NT2/D1 (cell line): ENCODE measurements around the gene CD93.

Source experiments
- DNase-seq: peaks from one replicate; pipeline ENCODE4 v3.0.0-alpha.2; 2011; ENCODE audit warnings: low read depth, low spot score
- H3K27me3 ChIP-seq: 2 replicates; pipeline ENCODE4 v1.6.0; 2011; ENCODE audit warnings: mild to moderate bottlenecking; ENCODE audit not compliant: insufficient read length, insufficient read depth
- H3K36me3 ChIP-seq: 2 replicates; pipeline ENCODE4 v1.6.1; 2011; ENCODE audit warnings: mild to moderate bottlenecking, low read length, mixed read lengths; ENCODE audit not compliant: insufficient read depth, insufficient read length
- H3K4me1 ChIP-seq: 2 replicates; pipeline ENCODE4 v1.5.1; 2011; ENCODE audit not compliant: insufficient read depth, insufficient read length
- H3K4me3 ChIP-seq: 2 replicates; pipeline ENCODE4 v1.5.1; 2011; ENCODE audit warnings: low read depth; ENCODE audit not compliant: insufficient read length
- H3K9ac ChIP-seq: 2 replicates; pipeline ENCODE4 v1.6.0; 2011; ENCODE audit warnings: low read depth; ENCODE audit not compliant: insufficient read length
- H3K9me3 ChIP-seq: 2 replicates; pipeline ENCODE4 v1.5.1; 2011; ENCODE audit warnings: mild to moderate bottlenecking, low read length; ENCODE audit not compliant: insufficient read depth
- SUZ12 ChIP-seq: IDR thresholded peaks from 2 replicates; pipeline ENCODE4 v1.6.1; 2011; ENCODE audit not compliant: insufficient read length, insufficient read depth; ENCODE audit errors: extremely low read depth
- YY1 ChIP-seq: IDR thresholded peaks from 2 replicates; pipeline ENCODE4 v1.6.1; 2011; ENCODE audit not compliant: insufficient read length, insufficient read depth
- ZNF274 ChIP-seq: IDR thresholded peaks from 2 replicates; pipeline ENCODE4 v1.6.1; 2011; ENCODE audit warnings: mild to moderate bottlenecking, low read depth, low read length

Gene CD93

GRCh38 chr20:23033918-23034317, 52.2 kb downstream of the CD93 start:
- H3K36me3 ChIP-seq: no peaks in the 10 kb centered on the region
- DNase-seq: no peak
- no peak for TF ChIP-seq SUZ12
- no peak for TF ChIP-seq ZNF274
- TF ChIP-seq YY1: no peak
- no peaks in the 10 kb centered on the region for H3K9me3 ChIP-seq
- no peak overlapping the region for H3K4me3 ChIP-seq
- H3K4me1 ChIP-seq: no peaks in the 10 kb centered on the region
- H3K27me3 ChIP-seq: peaks cover 64% of the 10 kb centered on the region
- no peak overlapping the region for H3K9ac ChIP-seq

GRCh38 chr20:23032750-23033078, 53.4 kb downstream of the CD93 start:
- no peak overlapping the region for H3K4me3 ChIP-seq
- H3K36me3 ChIP-seq: no peaks in the 10 kb centered on the region
- TF ChIP-seq ZNF274 (no peak), SUZ12 (no peak), YY1 (no peak)
- no peaks in the 10 kb centered on the region for H3K9me3 ChIP-seq
- peaks cover 54% of the 10 kb centered on the region for H3K27me3 ChIP-seq
- H3K4me1 ChIP-seq: no peaks in the 10 kb centered on the region
- no peak overlapping the region for H3K9ac ChIP-seq
- no peak for DNase-seq

- no peak overlapping the region for H3K4me3 ChIP-seq
- no peak for DNase-seq
- H3K4me1 ChIP-seq: no peaks in the 10 kb centered on the region
- peaks cover 49% of the 10 kb centered on the region for H3K27me3 ChIP-seq
- H3K9ac ChIP-seq: no peak overlapping the region
- H3K9me3 ChIP-seq: no peaks in the 10 kb centered on the region
- TF ChIP-seq YY1: no peak
- no peak for TF ChIP-seq ZNF274
- no peaks in the 10 kb centered on the region for H3K36me3 ChIP-seq
Observed at GRCh38 chr20:23032056-23032749, 53.9 kb downstream of the CD93 start.

GRCh38 chr20:23031346-23031745, 54.8 kb downstream of the CD93 start:
- H3K4me3 ChIP-seq: no peak overlapping the region
- H3K27me3 ChIP-seq: peaks cover 41% of the 10 kb centered on the region
- no peaks in the 10 kb centered on the region for H3K36me3 ChIP-seq
- TF ChIP-seq SUZ12: no peak
- no peak for TF ChIP-seq YY1
- no peak for TF ChIP-seq ZNF274
- no peak for DNase-seq
- H3K9me3 ChIP-seq: no peaks in the 10 kb centered on the region
- no peaks in the 10 kb centered on the region for H3K4me1 ChIP-seq
- H3K9ac ChIP-seq: no peak overlapping the region
